Renal pelvis (tissue), 4 donors: ENCODE measurements around the gene PRKG1. TPM values are rescaled to one million over a fixed set of nuclear protein-coding genes. Genes with fewer than 3 reads are reported as not detected.
"Not testable (repeated sequence)": the region's sequence is repeated elsewhere in the genome, so short reads cannot be mapped to it uniquely, and the experiment has no call there.

Source experiments
- DNase-seq: peaks from one replicate; pipeline ENCODE4 v3.0.0-alpha.2; 2013
- polyA plus RNA-seq, 3 donors: library from polyadenylated mRNA; unstranded; fragments of 120-200 nt; gene quantifications; one replicate each; pipeline ENCODE4 v1.2.1, GENCODE V29; 2013; ENCODE audit not compliant: insufficient read length in 3 of 3

The PRKG1 gene
- polyA plus RNA-seq, 3 donors, result 10.7 to 12.2 (median 11.3) TPM

GRCh38 chr10:51422311-51423120 lies 348.2 kb downstream of the PRKG1 start:
- peak; percentile 48 for DNase-seq

DNA sequence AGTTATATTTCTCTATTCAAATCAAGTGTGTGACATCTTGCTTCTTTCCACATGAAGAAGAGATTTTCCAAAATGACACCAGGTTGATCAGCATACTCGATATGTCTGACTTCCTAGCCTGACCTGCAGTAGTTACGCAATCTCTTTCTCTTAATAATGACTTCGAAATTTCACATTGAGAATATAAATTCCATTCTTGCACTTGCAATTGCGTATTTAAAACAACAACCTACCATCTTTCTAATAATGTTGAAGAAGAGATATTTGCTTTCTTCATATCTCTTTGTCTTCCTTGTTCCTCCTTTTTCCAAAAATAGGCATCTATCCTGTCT lies 348.8 kb downstream of the PRKG1 start:
- DNase-seq, result no peak

- no peak for DNase-seq
Measured at GRCh38 chr10:51425431-51425830, 351.1 kb downstream of the PRKG1 start.

DNA sequence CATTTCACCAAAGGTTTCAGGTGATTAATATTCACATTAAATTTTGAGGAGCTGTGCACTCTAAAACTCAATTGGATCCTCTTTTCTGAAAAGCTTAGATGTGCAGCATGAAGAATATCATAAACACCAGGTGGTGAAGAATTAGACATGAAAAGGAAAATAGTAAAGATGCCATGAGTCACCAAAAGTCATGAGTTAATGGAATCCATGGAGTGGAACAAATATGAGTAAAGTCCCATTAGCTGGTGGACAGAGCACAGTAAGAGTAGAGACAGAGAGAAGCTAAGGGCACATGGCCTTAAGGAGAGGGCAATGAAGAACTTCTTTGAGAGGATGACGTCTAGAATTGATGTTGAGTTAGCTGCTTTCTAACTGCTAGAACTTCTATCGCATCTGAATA lies 353.5 kb downstream of the PRKG1 start:
- no peak for DNase-seq

GRCh38 chr10:51430506-51430905 lies 356.2 kb downstream of the PRKG1 start:
- DNase-seq, result no peak

DNA sequence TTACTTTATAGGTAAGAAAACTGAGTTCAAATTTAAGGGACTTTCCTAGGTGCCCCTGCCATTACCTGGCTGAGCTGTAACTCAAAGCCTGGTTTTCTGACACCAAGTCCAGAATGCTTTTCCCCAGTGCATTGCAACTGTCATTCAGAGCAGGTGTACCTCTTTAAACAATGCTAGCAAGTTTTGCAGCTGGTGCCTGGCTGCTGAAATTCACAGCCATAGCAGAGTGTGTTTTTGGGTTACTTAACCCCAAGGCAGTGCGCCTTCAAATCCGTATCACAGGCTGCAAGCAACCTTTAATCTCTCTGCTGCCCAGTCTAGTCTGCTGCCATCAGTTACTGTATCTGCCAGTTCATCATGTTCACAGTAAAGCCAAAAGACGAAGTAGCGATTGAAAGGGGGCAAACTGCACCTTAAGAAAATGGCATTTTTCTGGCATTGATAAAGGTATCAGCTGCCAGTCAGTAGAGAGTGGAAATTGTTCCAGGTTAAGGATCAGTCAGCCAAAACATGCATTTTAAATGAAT lies 359.7 kb downstream of the PRKG1 start:
- DNase-seq, result no peak

DNA sequence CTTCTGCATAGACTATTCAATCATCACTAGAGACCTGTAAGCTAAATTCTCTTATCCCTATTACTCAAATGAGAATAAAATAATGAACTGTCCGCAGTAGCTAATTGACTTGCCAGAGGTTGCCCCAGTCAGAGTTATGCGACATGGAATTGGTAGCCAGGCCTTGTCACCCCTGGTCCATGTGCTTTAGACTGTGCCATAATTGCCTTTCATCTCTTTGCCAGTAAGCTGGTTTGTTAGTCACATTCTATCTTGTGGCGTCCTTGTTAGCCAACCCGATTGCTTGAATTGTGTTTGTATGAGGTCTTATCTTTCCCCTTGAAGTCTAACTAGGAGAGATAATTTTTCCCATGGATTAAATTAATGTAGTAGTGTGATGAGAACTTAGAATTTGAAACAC lies 362.5 kb downstream of the PRKG1 start:
- DNase-seq, result no peak

GRCh38 chr10:51439645-51440044 lies 365.4 kb downstream of the PRKG1 start:
- DNase-seq, result no peak

DNA sequence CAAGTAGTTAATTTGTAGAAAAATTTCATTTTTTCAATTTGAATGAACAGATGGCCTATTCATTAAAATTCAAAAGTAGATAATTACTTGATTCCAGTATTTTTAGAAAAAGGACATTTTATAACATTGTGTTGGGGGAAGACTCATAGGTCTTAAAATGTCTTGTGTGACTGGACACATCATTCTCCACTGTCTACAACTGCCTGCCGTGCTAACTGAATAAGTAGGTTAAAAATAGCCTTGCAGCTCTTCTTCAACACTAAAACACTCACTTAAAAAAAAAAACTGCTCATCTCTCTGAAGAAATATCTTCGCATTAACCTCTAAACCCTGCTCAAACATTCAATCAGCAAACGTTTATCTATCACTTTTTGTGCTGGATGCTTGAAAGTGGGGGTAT lies 371.3 kb downstream of the PRKG1 start:
- DNase-seq, result no peak

DNA sequence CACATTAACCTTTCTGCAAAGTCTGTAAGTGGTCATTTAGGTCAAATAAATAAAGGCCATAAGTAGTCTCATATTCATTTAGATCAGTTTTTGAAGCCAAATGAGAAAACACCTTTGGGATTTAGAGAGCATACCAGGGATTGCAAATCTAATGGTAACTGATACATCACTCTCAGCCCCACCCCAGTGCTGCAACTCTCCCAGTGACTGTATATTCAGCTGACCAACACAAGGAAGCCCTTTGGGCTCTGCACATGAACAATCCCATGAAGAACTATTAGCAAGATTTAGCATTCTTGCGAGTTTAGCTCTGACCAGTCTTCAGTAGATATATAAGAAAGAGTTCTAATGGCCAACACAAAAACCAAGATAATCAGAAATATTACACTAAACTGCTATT lies 372.8 kb downstream of the PRKG1 start:
- no peak for DNase-seq

DNA sequence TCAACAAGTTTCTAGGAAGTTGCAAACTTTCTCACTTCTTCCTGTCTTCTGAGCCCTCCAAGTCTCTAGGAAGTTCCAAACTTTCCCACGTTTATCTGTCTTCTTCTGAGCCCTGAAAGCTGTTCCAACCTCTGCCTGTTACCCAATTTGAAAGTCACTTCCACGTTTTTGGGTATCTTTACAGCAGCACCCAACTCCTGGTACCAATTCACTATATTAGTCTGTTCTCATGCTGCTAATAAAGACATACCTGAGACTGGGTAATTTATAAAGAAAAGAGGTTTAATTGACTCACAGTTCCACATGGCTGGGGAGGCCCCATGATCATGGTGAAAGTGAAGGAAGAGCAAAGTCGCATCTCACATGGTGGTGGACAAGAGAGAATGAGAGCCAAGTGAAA lies 381.5 kb downstream of the PRKG1 start:
- not testable (repeated sequence) for DNase-seq

DNA sequence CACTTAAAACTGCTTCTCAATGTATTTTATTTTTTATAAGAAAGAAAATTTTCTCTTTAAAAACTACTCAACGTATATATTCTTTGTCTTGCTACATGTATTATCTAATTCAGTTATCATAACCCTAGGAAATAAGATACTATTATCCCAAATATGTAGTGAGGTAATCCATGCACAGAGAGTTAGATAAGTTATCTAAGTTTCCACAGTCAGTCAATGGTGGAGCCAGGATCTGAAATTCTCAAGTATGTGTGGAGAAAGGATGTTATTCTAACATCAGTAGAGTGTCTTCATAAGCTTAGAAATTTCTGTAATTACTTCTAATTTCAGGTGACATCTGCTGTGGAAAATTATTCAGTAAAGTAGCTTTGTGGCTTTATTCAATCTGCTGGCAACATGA lies 385.2 kb downstream of the PRKG1 start:
- no peak for DNase-seq

- DNase-seq, result no peak
Measured at GRCh38 chr10:51462076-51462779, 387.9 kb downstream of the PRKG1 start.

GRCh38 chr10:51468424-51468823 lies 394.1 kb downstream of the PRKG1 start:
- DNase-seq, result no peak

- no peak for DNase-seq
Measured at GRCh38 chr10:51469686-51470085, 395.4 kb downstream of the PRKG1 start.

- DNase-seq, result no peak
Measured at GRCh38 chr10:51471271-51471670, 397.0 kb downstream of the PRKG1 start.

GRCh38 chr10:51472154-51472553 lies 397.9 kb downstream of the PRKG1 start:
- no peak for DNase-seq

- DNase-seq, result no peak
Measured at GRCh38 chr10:51479711-51480110, 405.4 kb downstream of the PRKG1 start.

DNA sequence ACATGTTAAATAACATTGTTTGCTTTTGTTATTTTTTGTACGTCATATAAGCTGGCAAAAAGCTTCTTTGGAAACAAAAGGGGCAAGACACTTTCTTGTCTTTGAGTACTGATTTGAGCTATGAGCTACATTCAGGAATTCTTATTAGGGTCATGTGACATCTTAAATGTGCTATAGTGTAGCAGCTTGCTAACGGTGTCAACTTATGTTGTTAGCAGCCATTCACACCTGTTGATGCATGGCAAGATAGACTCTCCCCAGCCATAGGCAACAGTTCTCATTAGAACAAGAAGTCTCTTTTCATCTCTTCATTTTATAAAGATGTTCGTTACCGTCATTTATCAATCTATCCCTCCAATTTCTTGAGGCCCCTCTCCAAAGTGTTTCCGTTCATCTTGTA lies 411.4 kb downstream of the PRKG1 start:
- no peak for DNase-seq

DNA sequence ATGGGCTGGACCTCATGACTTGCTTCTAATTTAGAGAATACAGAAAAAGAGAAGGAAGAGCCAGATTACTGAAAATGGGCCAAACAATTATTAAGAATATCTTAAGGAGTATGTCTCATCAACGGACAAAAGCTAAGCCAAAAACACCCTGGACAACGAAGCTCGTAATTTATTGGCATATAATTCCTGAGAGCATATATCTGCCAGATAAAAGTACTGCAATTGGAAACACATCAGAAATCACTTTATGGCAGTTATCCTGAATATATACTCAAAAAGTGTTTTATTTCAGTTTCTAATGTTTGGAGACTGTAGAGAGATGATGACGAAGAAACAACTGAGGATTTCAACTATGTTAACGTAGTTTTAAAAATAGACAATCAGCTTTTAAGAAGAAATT lies 413.3 kb downstream of the PRKG1 start:
- no peak for DNase-seq

- no peak for DNase-seq
Measured at GRCh38 chr10:51488766-51489408, 414.6 kb downstream of the PRKG1 start.

DNA sequence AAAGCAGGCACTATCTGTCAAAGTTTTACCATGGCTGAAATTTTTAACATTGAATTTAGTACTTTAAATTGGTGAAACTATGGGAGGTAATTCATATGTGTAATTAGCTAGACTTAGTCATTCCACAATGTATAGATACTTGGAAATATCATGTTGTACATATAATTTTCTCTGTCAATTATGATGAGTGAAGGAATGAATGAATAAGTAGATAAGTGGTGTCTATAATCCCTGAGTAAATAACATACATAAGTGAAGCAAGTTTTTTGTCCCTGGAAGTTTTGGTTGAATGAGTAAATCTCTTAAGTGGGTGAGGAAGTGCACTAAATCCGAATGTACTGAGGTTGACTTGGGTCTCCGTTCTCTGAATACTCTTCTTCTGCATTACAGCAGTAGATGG lies 424.1 kb downstream of the PRKG1 start:
- no peak for DNase-seq

GRCh38 chr10:51501396-51501795 lies 427.1 kb downstream of the PRKG1 start:
- DNase-seq, result no peak
